Psoas muscle (tissue), 8 donors: Measurements from ENCODE around the gene LDLR. TPM values are rescaled to one million over a fixed set of nuclear protein-coding genes. Genes with fewer than 3 reads are reported as not detected.
"Not testable (repeated sequence)": the region's sequence is repeated elsewhere in the genome, so short reads cannot be mapped to it uniquely, and the experiment has no call there.

ENCODE experiments used
- ATAC-seq, 4 donors: fragments of 200-7000 bp; cut with Tn5 transposase; one replicate each; pipeline ENCODE4 v1.9.1; 2020; ENCODE audit warnings: moderate library complexity in 3 of 4, mild to moderate bottlenecking in 2 of 4
- DNase-seq, 2 donors: peaks; one replicate each; pipeline ENCODE4 v3.0.0-alpha.2; 2020
- H3K27ac ChIP-seq: fragments of 200-600 bp; one replicate; pipeline ENCODE4 v1.8.0; 2022
- H3K27me3 ChIP-seq, 3 donors: fragments of 200-600 bp in 1 of 3; one replicate each; pipeline versions ENCODE4 v1.6.1 to v1.8.0; 2013 to 2022; ENCODE audit warnings: low read length in 2 of 3, mild to moderate bottlenecking in 2 of 3, moderate library complexity in 1 of 3; ENCODE audit not compliant: insufficient read depth in 3 of 3
- H3K36me3 ChIP-seq, 2 donors: fragments of 200-600 bp in 1 of 2; one replicate each; pipeline versions ENCODE4 v1.6.1 to v1.8.0; 2013 to 2022; ENCODE audit warnings: low read depth in 1 of 2, mild to moderate bottlenecking in 1 of 2, moderate library complexity in 1 of 2; ENCODE audit not compliant: insufficient read depth in 1 of 2
- H3K4me1 ChIP-seq: fragments of 200-600 bp; one replicate; pipeline ENCODE4 v1.8.0; 2022
- H3K4me3 ChIP-seq: fragments of 200-600 bp; one replicate; pipeline ENCODE4 v1.8.0; 2022; ENCODE audit warnings: mild to moderate bottlenecking
- H3K9me3 ChIP-seq: fragments of 200-600 bp; one replicate; pipeline ENCODE4 v1.8.0; 2022
- WGBS, 3 donors: extraction: QIAGEN DNeasy Blood & Tissue Kit; methylation state at CpG; one replicate each; pipeline versions ENCODE4 v1.1.6 to v1.1.7; 2013; 5-methylcytosine and 5-hydroxymethylcytosine counted together
- intact Hi-C, 2 donors: fragments of 100-400 bp; cut with DNase I; formaldehyde crosslinking; loops; one replicate each; pipeline versions ENCODE4 v1.11.0 to v1.14.2; 2022
- polyA plus RNA-seq, 3 donors: library from polyadenylated mRNA; stranded (reverse); fragments of 200-250 nt; gene quantifications; one replicate each; pipeline ENCODE4 v1.2.3, GENCODE V29; 2013
- total RNA-seq, 4 donors: library from RNA; stranded (reverse); fragmentation: NEBNext Ultra II Directional in 2 of 4; extraction: Animal tissue kit (Norgen Biotek cat#: 25700) in 2 of 4; gene quantifications; one replicate each; pipeline versions ENCODE4 v1.2.1 to v1.2.4, GENCODE V29; 2021 to 2023
- TF ChIP-seq, protein P1 (sequence below): fragments of 200-600 bp; IDR thresholded peaks from one replicate; pipeline ENCODE4 v1.8.0; 2022; ENCODE audit warnings: antibody characterized with exemption
- donor health status: healthy with polysubstance abuse.
- donor health status: DM: no; HTN: no; CAD: no; lungs with moderate emphysema.
- donor health status: Bipolar disorder and iron deficiency.
- donor health status: healthy.
- donor health status: DM: yes; HTN: yes; CAD: no.
- donor health status: DM: no; HTN: no; CAD: no.
- donor health status: DM: no; HTN: no; CAD: no.
- donor health status: DM: yes; HTN: yes; CAD: no.

LDLR gene
- total and polyA plus RNA-seq, 7 donors: 1.7 to 10.1 (median 3.4) TPM

DNA sequence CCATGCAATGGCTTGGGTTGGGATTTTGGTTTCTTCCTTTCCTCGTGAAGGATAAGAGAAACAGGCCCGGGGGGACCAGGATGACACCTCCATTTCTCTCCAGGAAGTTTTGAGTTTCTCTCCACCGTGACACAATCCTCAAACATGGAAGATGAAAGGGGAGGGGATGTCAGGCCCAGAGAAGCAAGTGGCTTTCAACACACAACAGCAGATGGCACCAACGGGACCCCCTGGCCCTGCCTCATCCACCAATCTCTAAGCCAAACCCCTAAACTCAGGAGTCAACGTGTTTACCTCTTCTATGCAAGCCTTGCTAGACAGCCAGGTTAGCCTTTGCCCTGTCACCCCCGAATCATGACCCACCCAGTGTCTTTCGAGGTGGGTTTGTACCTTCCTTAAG is 42.2 kb downstream of the LDLR start:
- TF ChIP-seq, protein P1, sequence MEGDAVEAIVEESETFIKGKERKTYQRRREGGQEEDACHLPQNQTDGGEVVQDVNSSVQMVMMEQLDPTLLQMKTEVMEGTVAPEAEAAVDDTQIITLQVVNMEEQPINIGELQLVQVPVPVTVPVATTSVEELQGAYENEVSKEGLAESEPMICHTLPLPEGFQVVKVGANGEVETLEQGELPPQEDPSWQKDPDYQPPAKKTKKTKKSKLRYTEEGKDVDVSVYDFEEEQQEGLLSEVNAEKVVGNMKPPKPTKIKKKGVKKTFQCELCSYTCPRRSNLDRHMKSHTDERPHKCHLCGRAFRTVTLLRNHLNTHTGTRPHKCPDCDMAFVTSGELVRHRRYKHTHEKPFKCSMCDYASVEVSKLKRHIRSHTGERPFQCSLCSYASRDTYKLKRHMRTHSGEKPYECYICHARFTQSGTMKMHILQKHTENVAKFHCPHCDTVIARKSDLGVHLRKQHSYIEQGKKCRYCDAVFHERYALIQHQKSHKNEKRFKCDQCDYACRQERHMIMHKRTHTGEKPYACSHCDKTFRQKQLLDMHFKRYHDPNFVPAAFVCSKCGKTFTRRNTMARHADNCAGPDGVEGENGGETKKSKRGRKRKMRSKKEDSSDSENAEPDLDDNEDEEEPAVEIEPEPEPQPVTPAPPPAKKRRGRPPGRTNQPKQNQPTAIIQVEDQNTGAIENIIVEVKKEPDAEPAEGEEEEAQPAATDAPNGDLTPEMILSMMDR: no peak

DNA sequence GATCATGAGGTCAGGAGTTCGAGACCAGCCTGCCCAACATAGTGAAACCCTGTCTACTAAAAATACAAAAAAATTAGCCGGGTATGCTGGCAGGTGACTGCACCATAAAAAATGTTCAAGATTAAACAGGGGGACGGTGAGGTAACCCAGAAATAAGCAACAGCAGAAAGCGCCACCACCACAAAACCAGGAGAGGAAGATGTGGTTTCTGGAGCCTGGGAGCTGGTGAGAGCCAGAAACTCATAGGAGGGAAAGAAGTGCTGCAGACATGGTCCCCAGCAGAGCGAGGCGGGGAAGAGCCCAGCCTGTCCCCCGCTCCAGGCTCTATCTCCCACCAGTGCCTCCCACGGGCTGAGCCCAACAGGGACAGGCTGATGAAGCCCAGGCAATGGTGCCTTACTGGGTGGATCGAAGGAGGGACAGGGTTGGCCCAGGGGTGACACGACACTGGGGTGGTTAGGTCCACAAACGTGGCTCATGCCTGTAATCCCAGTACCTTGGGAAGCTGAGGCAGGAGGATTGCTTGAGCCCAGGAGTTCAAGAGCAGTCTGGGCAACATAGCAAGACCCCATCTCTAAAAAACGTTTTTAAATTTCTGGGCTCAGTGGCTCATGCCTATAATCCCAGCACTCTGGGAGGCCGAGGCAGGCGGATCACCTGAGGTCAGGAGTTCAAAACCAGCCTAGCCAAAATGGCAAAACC is 47.3 kb downstream of the LDLR start:
- Histone ChIP-seq H3K4me3 (no peak overlapping the region), H3K4me1 (peaks cover 20% of the 10 kb centered on the region), H3K27ac (no peak overlapping the region), H3K36me3 (peaks cover 0 to 6% of the 10 kb centered on the region in 2 donors), H3K9me3 (no peaks in the 10 kb centered on the region), H3K27me3 (no peaks in the 10 kb centered on the region)
- ATAC-seq: no peak
- intact Hi-C loops: loop anchor here in 1 of 2 donors (10.0 kb wide), 1 partner anchor 202 kb away; no protein-coding TSS in a partner anchor
- DNase-seq: no peak
- 80 to 88% (median 80%) methylated on average over 14 of the region's 14 CpGs for WGBS, 3 donors
- TF ChIP-seq, protein P1: no peak

More for the DNA sequence above, 42.2 kb downstream of the LDLR start:
- Histone ChIP-seq H3K27ac (no peak overlapping the region), H3K4me1 (no peaks in the 10 kb centered on the region), H3K36me3 (peaks cover 0 to 47% of the 10 kb centered on the region in 2 donors), H3K4me3 (no peak overlapping the region), H3K9me3 (no peaks in the 10 kb centered on the region), H3K27me3 (no peaks in the 10 kb centered on the region)
- intact Hi-C loops: loop anchor here (5.0 to 10.0 kb wide), 3 partner anchors 161 to 197 kb away; no protein-coding TSS in a partner anchor
- ATAC-seq: no peak
- DNase-seq: no peak
- 60 to 77% (median 71%) methylated on average over 7 of the region's 7 CpGs for WGBS, 3 donors

DNA sequence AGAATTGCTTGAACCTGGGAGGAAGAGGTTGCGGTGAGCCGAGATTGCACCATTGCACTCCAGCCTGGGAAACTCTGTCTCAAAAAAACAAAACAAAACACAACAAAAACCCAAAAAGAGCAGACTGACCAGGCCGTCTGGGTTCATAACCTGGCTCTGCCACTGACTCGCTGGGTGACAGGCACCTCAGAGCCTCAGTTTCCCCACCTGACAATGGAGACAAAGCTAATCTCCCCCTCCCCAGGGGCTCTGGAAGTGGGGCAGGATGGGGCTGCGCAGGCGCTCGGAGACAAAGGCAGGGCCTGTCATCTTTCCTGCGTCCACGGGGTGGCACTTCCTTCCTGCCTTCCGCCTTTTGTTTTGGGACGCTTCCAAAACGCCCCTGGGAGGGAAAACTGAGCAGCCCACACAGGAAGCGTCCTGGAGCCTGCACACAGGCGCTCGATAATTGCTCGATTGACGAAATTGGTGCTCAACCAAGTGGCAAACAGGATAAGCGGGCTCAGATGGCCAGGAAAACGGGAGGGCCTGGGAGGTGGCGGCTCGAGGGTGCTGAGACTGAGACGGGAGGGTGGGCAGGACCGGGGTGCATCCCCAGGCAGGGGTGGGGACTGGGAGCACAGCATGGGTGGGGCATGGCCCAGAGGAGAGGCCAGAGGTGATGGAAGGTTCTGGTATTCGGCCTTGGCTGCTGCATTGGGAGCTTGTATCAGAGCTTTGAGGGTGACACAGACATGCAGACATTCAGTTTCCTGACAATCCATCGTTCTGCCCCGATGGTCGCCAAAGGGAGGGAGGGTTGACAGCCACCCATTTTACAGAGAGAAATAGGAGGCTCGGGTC is 48.5 kb downstream of the LDLR start:
- intact Hi-C loops: loop anchor here (1.0 to 10.0 kb wide), 3 partner anchors 65 to 203 kb away; no protein-coding TSS in a partner anchor
- no peaks in the 10 kb centered on the region for H3K27me3 ChIP-seq
- WGBS, 3 donors: 3 to 4% (median 3%) methylated on average over 26 to 28 of the region's 28 CpGs
- TF ChIP-seq, protein P1: peak; percentile 78
- no peaks in the 10 kb centered on the region for H3K9me3 ChIP-seq
- H3K4me1 ChIP-seq: peaks cover 33% of the 10 kb centered on the region
- DNase-seq (peak; percentile 83 to 89), ATAC-seq (peak; percentile 56 to 72 (median 60))
- H3K27ac ChIP-seq: peak overlapping the region; percentile 68
- H3K4me3 ChIP-seq: peak overlapping the region; percentile 45
- no peaks in the 10 kb centered on the region for H3K36me3 ChIP-seq

DNA sequence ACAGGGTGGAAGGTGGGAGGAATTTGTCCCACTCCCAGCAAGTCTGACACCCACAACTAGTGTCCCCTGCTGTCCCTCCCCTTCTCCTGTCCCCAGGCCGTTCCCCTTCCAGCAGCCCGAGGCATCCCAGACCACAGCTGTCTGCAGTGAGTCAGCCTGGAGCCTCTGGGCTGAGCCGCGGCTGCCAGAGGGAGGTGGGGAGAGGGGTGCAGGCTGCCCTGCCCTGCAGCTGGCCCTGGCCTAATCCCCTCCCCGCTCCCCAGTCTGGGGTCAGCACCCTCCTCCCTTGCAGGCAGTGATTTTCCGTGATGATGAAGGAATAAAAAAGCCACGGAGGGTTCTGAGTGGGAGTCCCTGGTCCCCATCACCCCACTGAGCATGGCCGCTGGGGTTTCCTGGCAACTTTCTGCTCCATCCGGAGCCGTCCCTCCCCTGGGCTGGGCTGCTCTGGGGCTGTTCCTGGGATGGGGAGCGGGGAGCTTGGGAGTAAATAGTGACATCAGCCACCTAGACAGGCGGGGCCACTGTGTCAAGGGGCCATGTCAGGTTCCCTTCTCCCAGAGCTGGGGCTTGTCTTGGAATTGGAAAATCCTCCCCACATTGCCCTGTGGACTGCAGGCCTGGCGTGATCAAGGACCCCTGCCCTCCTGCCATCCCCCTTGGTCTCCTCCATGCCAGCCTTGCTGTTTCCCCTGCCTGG is 49.5 kb downstream of the LDLR start:
- TF ChIP-seq, protein P1: no peak
- peak overlapping the region; percentile 45 for H3K4me3 ChIP-seq
- 26 to 31% (median 30%) methylated on average over 13 of the region's 13 CpGs for WGBS, 3 donors

DNA sequence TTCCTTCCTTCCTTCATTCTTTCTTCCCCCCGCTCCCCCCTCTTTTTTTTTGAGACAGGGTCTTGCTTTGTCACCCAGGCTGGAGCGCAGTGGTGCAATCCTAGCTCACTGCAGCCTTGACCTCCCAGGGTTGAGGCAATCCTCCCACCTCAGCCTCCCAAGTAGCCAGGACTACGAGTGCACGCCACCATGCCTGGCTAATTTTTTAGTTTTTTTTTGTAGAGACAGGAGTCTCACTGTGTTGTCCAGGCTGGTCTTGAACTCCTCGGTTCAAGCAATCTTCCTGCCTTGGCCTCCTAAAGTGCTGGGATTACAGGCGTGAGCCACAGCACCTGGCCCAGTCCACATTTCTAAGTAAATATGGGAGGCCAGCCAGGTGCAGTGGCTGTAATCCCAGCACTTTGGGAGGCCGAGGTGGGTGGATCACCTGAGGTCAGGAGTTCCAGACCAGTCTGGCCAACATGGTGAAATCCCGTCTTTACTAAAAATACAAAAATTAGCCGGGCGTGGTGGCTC is 50.8 kb downstream of the LDLR start:
- H3K36me3 ChIP-seq, ATAC-seq, H3K27me3 ChIP-seq, H3K9me3 ChIP-seq, DNase-seq, H3K4me3 ChIP-seq, intact Hi-C loops: not testable (repeated sequence)
- peak overlapping the region; percentile 68 for H3K27ac ChIP-seq
- H3K4me1 ChIP-seq: peaks cover 45% of the 10 kb centered on the region
- whole genome bisulfite sequencing, 3 donors: 78 to 84% (median 83%) methylated on average over 10 of the region's 10 CpGs

More for the DNA sequence above, 49.5 kb downstream of the LDLR start:
- Histone ChIP-seq H3K27ac (peak overlapping the region; percentile 68), H3K36me3 (no peaks in the 10 kb centered on the region), H3K9me3 (no peaks in the 10 kb centered on the region), H3K27me3 (no peaks in the 10 kb centered on the region), H3K4me1 (peaks cover 42% of the 10 kb centered on the region)
- peak; percentile 87 to 91 for DNase-seq
- intact Hi-C loops: loop anchor here (1.0 to 10.0 kb wide), 3 partner anchors 64 to 204 kb away; no protein-coding TSS in a partner anchor
- peak; percentile 69 to 74 (median 72) for ATAC-seq
